HepG2 (cell line): ENCODE results near the gene POLA1. TPM values are rescaled to one million over a fixed set of nuclear protein-coding genes. Genes with fewer than 3 reads are reported as not detected.

Source experiments
- CREB3 ChIP-seq: sonication (generic); formaldehyde crosslinking; IDR thresholded peaks from 2 replicates; pipeline ENCODE4 v1.5.0; 2020; ENCODE audit warnings: missing genetic modification reagents
- HNF4A ChIP-seq: sonication (generic); formaldehyde crosslinking; IDR thresholded peaks from 2 replicates; pipeline ENCODE4 v1.4.0; 2020; ENCODE audit warnings: missing genetic modification reagents
- HNF4G ChIP-seq, 2 experiments: sonication (generic) in 1 of 2; formaldehyde crosslinking in 1 of 2; IDR thresholded peaks; 2 replicates each; pipeline versions ENCODE4 v1.4.0 to v1.6.1; 2011 to 2020; ENCODE audit warnings: borderline replicate concordance in 2 of 2, low read depth in 2 of 2, mild to moderate bottlenecking in 2 of 2, low read length in 1 of 2, missing genetic modification reagents in 1 of 2, moderate library complexity in 1 of 2
- KDM4B ChIP-seq: sonication (generic); formaldehyde crosslinking; IDR thresholded peaks from 2 replicates; pipeline ENCODE4 v1.4.0; 2020; ENCODE audit warnings: missing genetic modification reagents
- MTA1 ChIP-seq: sonication (generic); formaldehyde crosslinking; IDR thresholded peaks from 2 replicates; pipeline ENCODE4 v1.4.0; 2020; ENCODE audit warnings: missing genetic modification reagents, mild to moderate bottlenecking, borderline replicate concordance
- PAXIP1 ChIP-seq: sonication (generic); formaldehyde crosslinking; conservative IDR thresholded peaks from 2 replicates; pipeline ENCODE4 v1.4.0; 2020; ENCODE audit warnings: mild to moderate bottlenecking, missing genetic modification reagents, moderate library complexity
- RFXAP ChIP-seq: sonication (generic); formaldehyde crosslinking; IDR thresholded peaks from 2 replicates; pipeline ENCODE4 v1.4.0; 2020; ENCODE audit warnings: missing genetic modification reagents, borderline replicate concordance
- SOX13 ChIP-seq, 3 experiments: fragments of 450-650 bp in 1 of 3; sonication (generic) in 1 of 3; formaldehyde crosslinking in 1 of 3; IDR thresholded peaks in 2 of 3; conservative IDR thresholded peaks in 1 of 3; 2 replicates each; pipeline versions ENCODE4 v1.5.0 to v1.6.1; 2016 to 2020; ENCODE audit warnings: antibody characterized with exemption in 1 of 3, mild to moderate bottlenecking in 1 of 3, missing compliant biosample characterization in 1 of 3, missing genetic modification reagents in 1 of 3, moderate library complexity in 1 of 3
- SOX5 ChIP-seq: IDR thresholded peaks from 2 replicates; pipeline ENCODE4 v1.6.1; 2016; ENCODE audit warnings: borderline replicate concordance
- TCF7 ChIP-seq: sonication (generic); IDR thresholded peaks from 2 replicates; pipeline ENCODE4 v1.6.1; 2016; ENCODE audit warnings: antibody characterized with exemption, low read depth
- ZNF280B ChIP-seq: sonication (generic); formaldehyde crosslinking; IDR thresholded peaks from 2 replicates; pipeline ENCODE4 v1.5.0; 2020; ENCODE audit warnings: missing genetic modification reagents, mild to moderate bottlenecking, borderline replicate concordance
- ZNF281 ChIP-seq: sonication (generic); formaldehyde crosslinking; IDR thresholded peaks from 2 replicates; pipeline ENCODE4 v1.4.0; 2020; ENCODE audit warnings: missing genetic modification reagents, borderline replicate concordance
- ZNF326 ChIP-seq: sonication (generic); formaldehyde crosslinking; IDR thresholded peaks from 2 replicates; pipeline ENCODE4 v1.4.0; 2020; ENCODE audit warnings: missing genetic modification reagents, borderline replicate concordance
- ZNF33B ChIP-seq: sonication (generic); formaldehyde crosslinking; IDR thresholded peaks from 2 replicates; pipeline ENCODE4 v1.5.1; 2020; ENCODE audit warnings: mild to moderate bottlenecking, missing genetic modification reagents
- ZNF354B ChIP-seq: sonication (generic); formaldehyde crosslinking; IDR thresholded peaks from 2 replicates; pipeline ENCODE4 v1.8.0; 2022; ENCODE audit warnings: mild to moderate bottlenecking, missing genetic modification reagents
- ZNF580 ChIP-seq: IDR thresholded peaks from 2 replicates; pipeline ENCODE4 v1.6.1; 2016; ENCODE audit warnings: low read depth, borderline replicate concordance
- polyA plus RNA-seq, 8 experiments: library from polyadenylated mRNA; depleted of rRNA in 3 of 8; stranded (reverse) in 7 of 8; unstranded in 1 of 8; fragments of >200 nt; fragmentation: Illumina TruSeq in 4 of 8; extraction: Trizol in 4 of 8; gene quantifications; 2 replicates each; pipeline versions ENCODE4 v1.2.1 to v1.2.3, GENCODE V29; 2011 to 2016; ENCODE audit warnings: low read depth in 4 of 8, missing spikeins in 1 of 8, mixed read lengths in 1 of 8; ENCODE audit not compliant: insufficient read depth in 1 of 8
- total RNA-seq, 5 experiments: library from RNA; depleted of rRNA; stranded (reverse); fragments of >200 nt; fragmentation: Illumina TruSeq; extraction: Trizol; gene quantifications; 2 replicates each; pipeline ENCODE4 v1.2.3, GENCODE V29; 2016; ENCODE audit warnings: low read depth in 1 of 5

Gene POLA1
- total and polyA plus RNA-seq, 2 of the 13 experiments (the other 11 are each of a cell fraction or from before 2014, with no cell fraction given) = 3.3 to 26.5 TPM

- no peak for TF ChIP-seq MTA1 (CRISPR knock-in tag)
- no peak for TF ChIP-seq ZNF354B (CRISPR knock-in tag)
- no peak for TF ChIP-seq ZNF33B
- peak; percentile 82 for TF ChIP-seq HNF4A
- no peak for TF ChIP-seq SOX13 (IDR thresholded peaks at IDR 0.05)
- peak in 1 of 2 experiments; percentile 47; a peak in 2 of 4 replicates for TF ChIP-seq SOX13 (CRISPR knock-in tag; conservative IDR thresholded peaks at IDR 0.05 in 1 of 2, IDR thresholded peaks at IDR 0.05 in 1 of 2)
- TF ChIP-seq CREB3 (CRISPR knock-in tag) = no peak
- peak; percentile 69 for TF ChIP-seq PAXIP1 (CRISPR knock-in tag)
- no peak for TF ChIP-seq RFXAP
- TF ChIP-seq TCF7 = no peak
- no peak for TF ChIP-seq ZNF326 (CRISPR knock-in tag)
- TF ChIP-seq ZNF280B = no peak
- no peak for TF ChIP-seq ZNF281 (CRISPR knock-in tag)
- no peak for TF ChIP-seq KDM4B (CRISPR knock-in tag)
- peak; percentile 48; the same call in 1 of the 2 replicates for TF ChIP-seq SOX5 (CRISPR knock-in tag)
- 0 out of 2 replicates have a peak, but pooled peaks have one; percentile 18 for TF ChIP-seq HNF4G (IDR thresholded peaks at IDR 0.05; ENCODE audit: borderline replicate concordance, low read depth, low read length)
- TF ChIP-seq HNF4G (CRISPR knock-in tag; IDR thresholded peaks at IDR 0.05; ENCODE audit: borderline replicate concordance, low read depth) = no peak
- no peak for TF ChIP-seq ZNF580 (CRISPR knock-in tag)
These were observed 41.9 kb upstream of the POLA1 start (continued) for GRCh38 chrX:24651783-24652182.
